Osteocyte (in vitro differentiated cells): ENCODE results near the gene CLCA1. TPM values are rescaled to one million over a fixed set of nuclear protein-coding genes. Genes with fewer than 3 reads are reported as not detected.

ENCODE experiments used
- DNase-seq: peaks from one replicate; pipeline ENCODE4 v3.0.0; 2021; ENCODE audit warnings: mixed read lengths; ENCODE audit not compliant: unreplicated experiment; ENCODE audit errors: extremely low spot score
- H3K27ac Mint-ChIP-seq: one replicate; pipeline ENCODE4 v1.8.0; 2021; ENCODE audit warnings: mild to moderate bottlenecking, mixed read lengths; ENCODE audit not compliant: unreplicated experiment
- H3K27me3 Mint-ChIP-seq: one replicate; pipeline ENCODE4 v1.8.0; 2021; ENCODE audit warnings: mixed read lengths; ENCODE audit not compliant: unreplicated experiment
- H3K36me3 Mint-ChIP-seq: one replicate; pipeline ENCODE4 v1.8.0; 2021; ENCODE audit warnings: mixed read lengths; ENCODE audit not compliant: unreplicated experiment
- H3K4me1 Mint-ChIP-seq: one replicate; pipeline ENCODE4 v1.8.0; 2021; ENCODE audit warnings: mixed read lengths; ENCODE audit not compliant: unreplicated experiment
- H3K4me3 Mint-ChIP-seq: one replicate; pipeline ENCODE4 v1.8.0; 2021; ENCODE audit warnings: mild to moderate bottlenecking, moderate library complexity, mixed read lengths; ENCODE audit not compliant: unreplicated experiment
- H3K9me3 Mint-ChIP-seq: one replicate; pipeline ENCODE4 v1.8.0; 2021; ENCODE audit warnings: mixed read lengths; ENCODE audit not compliant: unreplicated experiment
- CTCF ChIP-seq: fragments of 200-600 bp; sonication (generic); IDR thresholded peaks from 2 replicates; pipeline ENCODE4 v1.5.0; 2021; ENCODE audit warnings: antibody characterized with exemption, mild to moderate bottlenecking, moderate library complexity
- total RNA-seq: library from RNA; stranded (reverse); gene quantifications from 2 replicates; pipeline ENCODE4 v1.2.1, GENCODE V29; 2021

The CLCA1 gene
- total RNA-seq, 1 donor from 2014 or later: not detected

- no peak overlapping the region for H3K4me3 Mint-ChIP-seq
- no peaks in the 10 kb centered on the region for H3K9me3 Mint-ChIP-seq
- peaks cover 20% of the 10 kb centered on the region for H3K27me3 Mint-ChIP-seq
These were observed 32.7 kb upstream of the CLCA1 start for GRCh38 chr1:86436041-86436440.

GRCh38 chr1:86441581-86441980 lies 27.1 kb upstream of the CLCA1 start:
- no peaks in the 10 kb centered on the region for H3K9me3 Mint-ChIP-seq
- TF ChIP-seq CTCF: no peak
- H3K27me3 Mint-ChIP-seq: peaks cover 18% of the 10 kb centered on the region
- no peak overlapping the region for H3K4me3 Mint-ChIP-seq
- no peaks in the 10 kb centered on the region for H3K4me1 Mint-ChIP-seq
- no peak for DNase-seq
- no peaks in the 10 kb centered on the region for H3K36me3 Mint-ChIP-seq
- H3K27ac Mint-ChIP-seq: no peak overlapping the region

More at GRCh38 chr1:86436041-86436440, 32.7 kb upstream of the CLCA1 start:
- H3K4me1 Mint-ChIP-seq: no peaks in the 10 kb centered on the region
- TF ChIP-seq CTCF: no peak
- H3K36me3 Mint-ChIP-seq: no peaks in the 10 kb centered on the region
- H3K27ac Mint-ChIP-seq: no peak overlapping the region
- no peak for DNase-seq

GRCh38 chr1:86441997-86442396 lies 26.7 kb upstream of the CLCA1 start:
- no peaks in the 10 kb centered on the region for H3K36me3 Mint-ChIP-seq
- peaks cover 18% of the 10 kb centered on the region for H3K27me3 Mint-ChIP-seq
- H3K9me3 Mint-ChIP-seq: no peaks in the 10 kb centered on the region
- TF ChIP-seq CTCF: no peak
- H3K4me3 Mint-ChIP-seq: no peak overlapping the region
- no peak for DNase-seq
- H3K4me1 Mint-ChIP-seq: no peaks in the 10 kb centered on the region
- no peak overlapping the region for H3K27ac Mint-ChIP-seq

- no peak for DNase-seq
- H3K9me3 Mint-ChIP-seq: no peaks in the 10 kb centered on the region
- no peaks in the 10 kb centered on the region for H3K36me3 Mint-ChIP-seq
- H3K27ac Mint-ChIP-seq: no peak overlapping the region
- H3K4me1 Mint-ChIP-seq: no peaks in the 10 kb centered on the region
- H3K27me3 Mint-ChIP-seq: no peaks in the 10 kb centered on the region
- no peak overlapping the region for H3K4me3 Mint-ChIP-seq
- TF ChIP-seq CTCF: no peak
These were observed 22.8 kb upstream of the CLCA1 start for GRCh38 chr1:86445919-86446318.

GRCh38 chr1:86447198-86447790 lies 21.4 kb upstream of the CLCA1 start:
- no peak for TF ChIP-seq CTCF

More at GRCh38 chr1:86447198-86447790, 21.4 kb upstream of the CLCA1 start:
- H3K4me3 Mint-ChIP-seq: no peak overlapping the region
- H3K4me1 Mint-ChIP-seq: no peaks in the 10 kb centered on the region
- no peak overlapping the region for H3K27ac Mint-ChIP-seq
- H3K9me3 Mint-ChIP-seq: no peaks in the 10 kb centered on the region
- H3K27me3 Mint-ChIP-seq: no peaks in the 10 kb centered on the region
- no peak for DNase-seq
- H3K36me3 Mint-ChIP-seq: no peaks in the 10 kb centered on the region
